GM06990 (cell line): ENCODE measurements around the gene FBXL13.
"Not testable (repeated sequence)": the region's sequence is repeated elsewhere in the genome, so short reads cannot be mapped to it uniquely, and the experiment has no call there.

Experiments used
- DNase-seq: peaks from one replicate; pipeline ENCODE4 v3.0.0-alpha.2; 2011; ENCODE audit not compliant: insufficient read length; ENCODE audit errors: extremely low read depth
- H3K27me3 ChIP-seq: replicated peaks from 2 replicates; pipeline ENCODE4 v1.6.0; 2011; ENCODE audit warnings: low read length; ENCODE audit not compliant: control insufficient read depth, insufficient read depth
- H3K36me3 ChIP-seq: 2 replicates; pipeline ENCODE4 v1.5.1; 2011; ENCODE audit warnings: low read length; ENCODE audit not compliant: control insufficient read depth, insufficient read depth
- H3K4me3 ChIP-seq: replicated peaks from 2 replicates; pipeline ENCODE4 v1.5.1; 2011; ENCODE audit warnings: low read depth, mild to moderate bottlenecking, control low read depth, low read length
- TF ChIP-seq, protein P1 (sequence below): IDR thresholded peaks from 2 replicates; pipeline ENCODE4 v1.5.1; 2011; ENCODE audit warnings: low read length, control low read depth, mild to moderate bottlenecking, inconsistent platforms; ENCODE audit not compliant: insufficient read depth, poor library complexity, severe bottlenecking

The FBXL13 gene

DNA sequence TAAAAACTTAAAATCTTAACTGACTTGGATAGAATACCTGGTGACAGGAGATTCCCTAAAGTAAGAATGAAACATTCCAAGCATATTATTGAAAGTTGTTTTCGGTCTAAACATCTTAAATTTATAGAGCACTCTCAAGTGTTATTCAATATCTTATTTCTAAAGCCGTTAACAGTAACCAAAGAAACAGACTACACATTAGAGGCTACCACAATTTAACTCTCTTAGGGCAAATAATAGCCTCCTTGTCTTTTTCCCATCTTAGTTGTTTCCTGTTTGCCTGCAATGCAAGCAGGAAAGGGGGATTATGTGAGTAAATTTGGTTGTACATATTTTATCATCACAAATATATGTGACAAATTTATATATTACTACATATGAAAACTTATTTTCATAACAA lies 42.9 kb upstream of the FBXL13 start:
- no peak for DNase-seq
- Histone ChIP-seq H3K36me3 (peaks cover 2% of the 10 kb centered on the region), H3K27me3 (no peaks in the 10 kb centered on the region), H3K4me3 (no peak overlapping the region)
- TF ChIP-seq, protein P1, sequence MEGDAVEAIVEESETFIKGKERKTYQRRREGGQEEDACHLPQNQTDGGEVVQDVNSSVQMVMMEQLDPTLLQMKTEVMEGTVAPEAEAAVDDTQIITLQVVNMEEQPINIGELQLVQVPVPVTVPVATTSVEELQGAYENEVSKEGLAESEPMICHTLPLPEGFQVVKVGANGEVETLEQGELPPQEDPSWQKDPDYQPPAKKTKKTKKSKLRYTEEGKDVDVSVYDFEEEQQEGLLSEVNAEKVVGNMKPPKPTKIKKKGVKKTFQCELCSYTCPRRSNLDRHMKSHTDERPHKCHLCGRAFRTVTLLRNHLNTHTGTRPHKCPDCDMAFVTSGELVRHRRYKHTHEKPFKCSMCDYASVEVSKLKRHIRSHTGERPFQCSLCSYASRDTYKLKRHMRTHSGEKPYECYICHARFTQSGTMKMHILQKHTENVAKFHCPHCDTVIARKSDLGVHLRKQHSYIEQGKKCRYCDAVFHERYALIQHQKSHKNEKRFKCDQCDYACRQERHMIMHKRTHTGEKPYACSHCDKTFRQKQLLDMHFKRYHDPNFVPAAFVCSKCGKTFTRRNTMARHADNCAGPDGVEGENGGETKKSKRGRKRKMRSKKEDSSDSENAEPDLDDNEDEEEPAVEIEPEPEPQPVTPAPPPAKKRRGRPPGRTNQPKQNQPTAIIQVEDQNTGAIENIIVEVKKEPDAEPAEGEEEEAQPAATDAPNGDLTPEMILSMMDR, result no peak

DNA sequence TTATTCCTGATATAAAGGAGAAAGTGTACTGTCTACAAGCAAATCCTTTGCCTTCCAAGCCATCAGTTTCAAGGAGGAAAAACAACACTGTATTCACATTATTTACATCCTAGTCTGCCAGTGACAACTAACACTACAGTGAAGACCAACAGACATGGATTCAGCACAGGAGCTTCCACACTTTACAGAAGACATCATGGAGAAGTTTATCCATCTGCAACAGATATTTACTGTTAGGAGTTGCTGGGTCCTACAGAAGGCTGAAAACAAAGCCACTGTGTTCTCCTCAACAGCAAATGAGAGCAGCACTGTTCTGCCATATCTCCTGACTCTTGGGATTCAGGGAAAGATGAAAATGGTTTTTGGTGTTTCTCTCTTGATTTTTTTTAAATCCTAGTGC lies 42.4 kb upstream of the FBXL13 start:
- DNase-seq, result no peak
- H3K36me3 ChIP-seq, result peaks cover 2% of the 10 kb centered on the region
- TF ChIP-seq, protein P1, result no peak
- H3K4me3 ChIP-seq, result no peak overlapping the region
- no peaks in the 10 kb centered on the region for H3K27me3 ChIP-seq

DNA sequence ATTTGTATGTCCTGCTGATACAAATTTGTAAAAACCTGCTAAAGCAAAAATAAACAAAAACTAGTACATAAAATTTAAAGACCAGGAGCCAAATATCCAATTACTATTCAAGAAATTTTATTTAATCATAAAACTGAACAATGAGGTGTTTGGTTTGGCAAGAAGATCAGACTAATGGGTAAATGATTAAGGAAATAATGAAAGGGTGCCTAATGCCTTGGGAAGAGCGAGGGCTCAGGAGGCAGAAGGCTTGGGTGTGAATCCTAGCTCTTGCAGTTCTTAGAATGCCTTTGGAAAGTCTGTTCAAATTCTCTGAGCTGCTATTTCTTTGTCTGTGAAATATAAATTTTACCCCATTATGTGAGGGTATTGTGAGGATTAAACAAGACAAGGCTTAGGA lies 41.9 kb upstream of the FBXL13 start:
- TF ChIP-seq, protein P1, result no peak
- Histone ChIP-seq H3K4me3 (no peak overlapping the region), H3K36me3 (peaks cover 2% of the 10 kb centered on the region), H3K27me3 (no peaks in the 10 kb centered on the region)
- DNase-seq, result no peak

DNA sequence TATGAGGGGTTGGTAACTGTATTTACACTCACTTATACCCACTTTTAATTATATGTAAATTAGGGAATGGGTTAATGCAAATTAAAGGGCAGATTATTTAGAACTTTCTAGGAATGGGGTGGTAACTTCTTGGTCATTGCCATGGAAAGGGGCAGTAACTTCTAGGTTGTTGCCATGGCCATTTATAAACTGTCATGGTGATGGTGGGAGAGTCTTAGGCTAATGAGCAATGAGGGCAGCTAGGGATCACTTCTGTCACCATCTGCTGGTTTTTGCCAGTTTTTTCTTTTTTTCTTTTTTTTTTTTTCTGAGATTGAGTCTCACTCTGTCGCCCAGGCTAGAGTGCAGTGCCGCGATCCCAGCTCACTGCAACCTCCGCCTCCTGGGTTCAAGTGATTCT lies 41.2 kb upstream of the FBXL13 start:
- H3K4me3 ChIP-seq, result no peak overlapping the region
- no peak for DNase-seq
- H3K27me3 ChIP-seq, result no peaks in the 10 kb centered on the region
- TF ChIP-seq, protein P1, result no peak
- H3K36me3 ChIP-seq, result peaks cover 2% of the 10 kb centered on the region

DNA sequence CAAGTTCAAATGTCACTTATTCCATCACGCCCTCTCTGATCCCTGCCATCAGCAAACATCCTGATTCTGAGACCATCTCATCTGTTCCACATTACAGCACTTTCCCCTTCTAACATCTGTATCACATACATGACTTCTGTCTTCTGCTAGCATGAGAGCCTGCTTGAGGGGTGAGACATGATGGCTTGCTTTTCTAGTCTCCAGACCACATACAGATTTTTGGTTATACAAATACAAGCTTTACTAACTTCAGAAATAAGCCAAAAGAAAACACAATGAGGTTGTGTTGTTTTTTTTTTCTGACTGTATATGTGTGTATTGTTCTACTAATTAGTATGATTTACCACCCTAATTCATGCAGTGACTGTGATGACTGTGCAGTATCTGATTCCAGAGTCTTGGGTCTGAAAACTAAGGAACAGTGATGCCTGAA lies 40.0 kb upstream of the FBXL13 start:
- Histone ChIP-seq H3K27me3 (no peaks in the 10 kb centered on the region), H3K36me3 (no peaks in the 10 kb centered on the region; the same call in 1 of the 2 replicates), H3K4me3 (no peak overlapping the region)
- DNase-seq, result no peak
- TF ChIP-seq, protein P1, result no peak

DNA sequence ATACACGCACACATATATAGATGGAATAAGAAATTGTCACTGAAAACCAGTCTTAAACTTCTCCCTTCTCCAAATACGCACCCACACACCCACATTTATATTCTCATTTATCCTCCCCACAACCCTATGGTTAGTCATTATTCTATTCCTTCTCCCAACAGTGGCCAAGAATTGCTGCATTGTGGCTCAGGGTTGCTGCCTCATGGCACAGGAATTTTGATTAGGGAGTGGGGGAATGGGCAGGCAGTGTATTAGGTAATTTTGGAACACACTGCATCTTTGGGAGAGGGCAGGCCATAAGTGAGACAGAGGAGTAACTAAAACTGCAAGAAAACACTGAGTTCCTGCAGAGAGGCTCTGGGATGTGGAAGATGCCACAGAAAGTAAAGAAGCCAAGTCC lies 38.6 kb upstream of the FBXL13 start:
- TF ChIP-seq, protein P1, result no peak
- no peak overlapping the region for H3K4me3 ChIP-seq
- DNase-seq, result no peak
- no peaks in the 10 kb centered on the region; the same call in 1 of the 2 replicates for H3K36me3 ChIP-seq
- H3K27me3 ChIP-seq, result no peaks in the 10 kb centered on the region

DNA sequence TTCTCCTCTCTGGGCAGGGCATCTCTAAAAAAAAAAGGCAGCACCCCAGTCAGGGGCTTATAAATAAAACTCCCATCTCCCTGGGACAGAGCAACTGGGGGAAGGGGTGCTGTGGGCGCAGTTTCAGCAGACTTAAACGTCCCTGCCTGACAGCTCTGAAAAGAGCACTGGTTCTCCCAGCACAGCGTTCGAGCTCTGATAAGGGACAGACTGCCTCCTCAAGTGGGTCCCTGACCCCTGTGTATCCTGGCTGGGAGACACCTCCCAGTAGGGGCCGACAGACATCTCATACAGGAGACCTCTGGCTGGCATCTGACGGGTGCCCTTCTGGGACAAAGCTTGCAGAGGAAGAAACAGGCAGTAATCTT lies 32.1 kb upstream of the FBXL13 start:
- DNase-seq, H3K36me3 ChIP-seq, H3K27me3 ChIP-seq, H3K4me3 ChIP-seq: not testable (repeated sequence)
